Measurements from ENCODE around the gene CLPX. TPM values are rescaled to one million over a fixed set of nuclear protein-coding genes. Genes with fewer than 3 reads are reported as not detected.
A peak's percentile ranks its signal among the peaks of the same experiment; 100 is the strongest.

CLPX gene
- total and polyA plus RNA-seq, 8 donors = 6.3 to 31.1 (median 19.1) TPM

DNA sequence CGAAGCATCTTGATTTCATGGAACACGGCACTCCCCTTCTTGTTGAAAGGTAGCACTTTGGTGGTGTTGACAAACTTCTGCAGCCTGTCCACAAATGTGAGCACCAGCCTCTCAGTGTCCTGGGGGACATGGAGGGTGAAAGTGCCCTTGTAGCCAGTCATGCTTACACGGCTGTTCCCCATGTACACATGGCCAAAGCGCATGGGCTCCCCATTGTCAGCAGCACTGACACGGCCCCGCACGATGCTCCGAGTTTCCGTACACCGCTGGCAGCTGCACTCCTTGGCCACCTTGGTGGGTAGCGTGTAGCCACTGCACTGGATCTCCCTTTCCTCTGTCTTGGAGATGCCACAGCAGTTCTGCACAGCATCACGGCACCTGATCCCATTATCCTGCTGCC, 13.4 kb upstream of the CLPX start:
- TF ChIP-seq, protein P1, sequence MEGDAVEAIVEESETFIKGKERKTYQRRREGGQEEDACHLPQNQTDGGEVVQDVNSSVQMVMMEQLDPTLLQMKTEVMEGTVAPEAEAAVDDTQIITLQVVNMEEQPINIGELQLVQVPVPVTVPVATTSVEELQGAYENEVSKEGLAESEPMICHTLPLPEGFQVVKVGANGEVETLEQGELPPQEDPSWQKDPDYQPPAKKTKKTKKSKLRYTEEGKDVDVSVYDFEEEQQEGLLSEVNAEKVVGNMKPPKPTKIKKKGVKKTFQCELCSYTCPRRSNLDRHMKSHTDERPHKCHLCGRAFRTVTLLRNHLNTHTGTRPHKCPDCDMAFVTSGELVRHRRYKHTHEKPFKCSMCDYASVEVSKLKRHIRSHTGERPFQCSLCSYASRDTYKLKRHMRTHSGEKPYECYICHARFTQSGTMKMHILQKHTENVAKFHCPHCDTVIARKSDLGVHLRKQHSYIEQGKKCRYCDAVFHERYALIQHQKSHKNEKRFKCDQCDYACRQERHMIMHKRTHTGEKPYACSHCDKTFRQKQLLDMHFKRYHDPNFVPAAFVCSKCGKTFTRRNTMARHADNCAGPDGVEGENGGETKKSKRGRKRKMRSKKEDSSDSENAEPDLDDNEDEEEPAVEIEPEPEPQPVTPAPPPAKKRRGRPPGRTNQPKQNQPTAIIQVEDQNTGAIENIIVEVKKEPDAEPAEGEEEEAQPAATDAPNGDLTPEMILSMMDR (IDR thresholded peaks at IDR 0.05) = no peak
- H3K9me3 ChIP-seq = no peaks in the 10 kb centered on the region
- 87 to 92% methylated on average over 12 of the region's 12 CpGs for WGBS, 2 donors
- no peak overlapping the region for H3K4me3 ChIP-seq
- intact Hi-C loops (cut with DNase I) = loop anchor here in 1 of 3 donors (5.0 kb wide), 1 partner anchor 74 kb away; no protein-coding TSS in a partner anchor
- no peak for DNase-seq
- no peak overlapping the region for H3K27ac ChIP-seq
- H3K27me3 ChIP-seq = no peaks in the 10 kb centered on the region
- no peaks in the 10 kb centered on the region for H3K4me1 ChIP-seq
- FAIRE-seq = no peak
- no peak for ATAC-seq
- H3K36me3 ChIP-seq = no peaks in the 10 kb centered on the region

DNA sequence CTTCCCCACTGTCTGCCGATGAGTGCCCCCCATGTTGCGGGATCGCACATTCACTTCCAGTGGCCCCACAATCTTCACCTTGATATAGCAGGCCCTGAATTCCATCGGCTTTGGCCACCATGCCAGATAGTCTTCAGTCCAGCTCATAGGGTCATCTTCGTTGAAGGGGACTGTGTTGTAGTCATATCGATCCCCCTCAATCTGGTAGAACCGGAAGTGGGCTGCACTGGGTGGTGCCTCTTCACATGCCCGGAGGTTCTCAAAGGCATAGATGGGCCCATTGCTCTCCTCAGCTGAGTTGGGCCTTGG, 12.1 kb upstream of the CLPX start:
- Histone ChIP-seq H3K4me3 (no peak overlapping the region), H3K9me3 (no peaks in the 10 kb centered on the region), H3K4me1 (no peaks in the 10 kb centered on the region), H3K36me3 (no peaks in the 10 kb centered on the region), H3K27ac (no peak overlapping the region), H3K27me3 (no peaks in the 10 kb centered on the region)
- WGBS, 2 donors = 91% methylated on average over 8 of the region's 8 CpGs
- DNase-seq (no peak), FAIRE-seq (no peak), ATAC-seq (no peak)
- TF ChIP-seq, protein P1 (IDR thresholded peaks at IDR 0.05) = no peak
- intact Hi-C loops (cut with DNase I) = loop anchor here in 1 of 3 donors (5.0 kb wide), 1 partner anchor 75 kb away; no protein-coding TSS in a partner anchor

DNA sequence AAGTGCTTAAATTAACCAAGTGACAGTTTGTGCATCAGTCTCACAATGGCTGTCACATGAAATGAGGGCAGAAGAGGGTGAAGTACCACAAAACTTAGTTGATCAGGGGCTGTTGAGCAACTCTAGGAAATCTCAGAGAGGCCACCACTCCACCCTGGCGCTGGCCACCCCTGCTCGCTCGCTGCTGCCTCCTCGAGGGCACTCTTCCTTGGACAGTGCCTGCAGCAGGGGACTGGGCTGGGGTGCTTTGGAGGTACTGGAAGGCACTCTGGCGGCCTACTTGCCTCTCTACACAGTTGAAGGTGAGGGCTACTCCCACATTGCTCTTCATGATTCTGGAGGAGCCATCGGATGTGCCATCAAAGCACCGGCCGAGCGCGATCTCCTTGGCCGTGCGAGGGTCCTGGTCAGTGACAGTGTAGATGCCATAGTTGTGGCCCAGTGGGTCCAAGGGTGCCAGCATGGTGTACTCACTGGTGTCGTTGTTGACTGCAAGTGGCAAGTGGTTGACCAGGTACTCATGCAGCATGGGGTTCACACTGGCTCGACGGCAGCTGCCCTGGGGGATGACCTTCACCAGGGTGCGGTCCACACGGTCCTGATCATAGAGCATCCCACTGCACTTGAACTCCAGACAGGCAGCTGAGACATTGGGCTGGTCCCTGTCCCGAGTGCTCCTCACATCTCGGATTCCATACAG, 11.6 kb upstream of the CLPX start:
- H3K36me3 ChIP-seq = no peaks in the 10 kb centered on the region
- DNase-seq = no peak
- FAIRE-seq = no peak
- no peaks in the 10 kb centered on the region for H3K9me3 ChIP-seq
- H3K4me3 ChIP-seq = no peak overlapping the region
- H3K4me1 ChIP-seq = no peaks in the 10 kb centered on the region
- intact Hi-C loops (cut with DNase I) = loop anchor here in 1 of 3 donors (5.0 kb wide), 1 partner anchor 76 kb away; no protein-coding TSS in a partner anchor
- no peaks in the 10 kb centered on the region for H3K27me3 ChIP-seq
- H3K27ac ChIP-seq = no peak overlapping the region
- ATAC-seq = no peak
- TF ChIP-seq, protein P1 (IDR thresholded peaks at IDR 0.05) = no peak
- 92 to 94% methylated on average over 19 of the region's 19 CpGs for WGBS, 2 donors

DNA sequence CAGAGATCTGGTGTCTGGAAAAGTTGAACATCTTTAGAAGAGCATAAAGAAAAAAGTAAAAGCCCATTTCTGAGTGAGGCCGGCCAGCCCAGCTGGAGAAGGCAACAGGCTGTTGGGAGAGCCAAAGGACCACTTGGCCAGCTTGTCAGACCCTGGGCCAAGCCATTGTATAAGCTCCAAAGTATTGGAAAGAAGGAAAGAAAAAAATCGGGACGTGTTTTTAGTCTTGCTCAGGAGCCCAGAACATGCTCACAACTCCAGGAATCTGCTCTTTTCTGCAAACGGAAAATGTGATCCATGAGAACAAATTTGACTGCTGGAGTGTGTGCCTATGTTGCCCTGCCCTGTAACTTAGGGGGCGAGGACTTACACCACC, 10.4 kb upstream of the CLPX start:
- ATAC-seq = no peak
- no peak overlapping the region for H3K4me3 ChIP-seq
- no peak for FAIRE-seq
- H3K27ac ChIP-seq = no peak overlapping the region
- 59 to 66% methylated on average over 5 of the region's 5 CpGs for WGBS, 2 donors
- no peaks in the 10 kb centered on the region for H3K4me1 ChIP-seq
- TF ChIP-seq, protein P1 (IDR thresholded peaks at IDR 0.05) = no peak
- H3K27me3 ChIP-seq = no peaks in the 10 kb centered on the region
- intact Hi-C loops (cut with DNase I) = loop anchor here in 1 of 3 donors (5.0 kb wide), 1 partner anchor 77 kb away; no protein-coding TSS in a partner anchor
- no peaks in the 10 kb centered on the region for H3K36me3 ChIP-seq
- H3K9me3 ChIP-seq = no peaks in the 10 kb centered on the region
- DNase-seq = no peak

DNA sequence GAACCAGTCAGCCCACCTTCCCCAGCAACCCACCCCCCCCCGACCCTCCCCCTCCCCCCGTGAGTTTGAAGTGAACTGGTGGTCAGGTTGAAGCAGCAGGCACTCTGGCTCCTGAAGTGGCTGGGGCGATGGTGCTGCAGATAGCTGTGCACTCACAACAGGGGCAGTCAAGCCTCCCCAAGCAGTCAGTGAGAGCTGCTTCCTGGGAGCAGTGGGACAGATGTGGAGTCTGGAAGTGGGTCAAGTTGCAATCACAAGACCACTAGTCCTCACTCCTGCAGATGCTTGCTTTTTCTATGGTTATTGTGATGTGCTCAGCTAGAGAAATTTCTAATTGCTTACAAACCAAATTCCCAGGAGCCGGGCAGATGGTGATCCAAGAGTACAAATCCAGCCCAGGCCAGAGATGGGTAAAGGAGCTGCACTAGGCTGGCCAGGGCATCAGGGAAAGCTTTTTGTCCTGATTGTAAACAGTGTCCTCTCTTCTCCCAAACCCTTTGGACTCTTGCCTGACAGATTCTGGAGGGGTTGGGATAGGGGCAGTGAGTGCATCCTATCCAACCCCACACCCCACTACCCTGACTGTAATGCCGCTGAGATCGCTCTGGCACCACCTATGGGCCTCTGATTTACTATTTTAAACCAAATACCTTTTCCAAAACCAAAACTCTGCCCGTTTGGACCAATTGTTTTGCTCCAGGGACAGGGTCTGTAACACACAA, 9.8 kb upstream of the CLPX start:
- TF ChIP-seq, protein P1 (IDR thresholded peaks at IDR 0.05) = no peak
- ATAC-seq = peak in 1 of 4 donors; percentile 14
- no peak overlapping the region for H3K27ac ChIP-seq
- H3K36me3 ChIP-seq = no peaks in the 10 kb centered on the region
- no peak overlapping the region for H3K4me3 ChIP-seq
- WGBS, 2 donors = 60 to 67% methylated on average over 7 of the region's 7 CpGs
- no peaks in the 10 kb centered on the region for H3K27me3 ChIP-seq
- no peak for FAIRE-seq
- H3K4me1 ChIP-seq = no peaks in the 10 kb centered on the region
- no peak for DNase-seq
- H3K9me3 ChIP-seq = no peaks in the 10 kb centered on the region
- intact Hi-C loops (cut with DNase I) = loop anchor here in 1 of 3 donors (5.0 kb wide), 1 partner anchor 77 kb away; no protein-coding TSS in a partner anchor

All from pancreas (tissue), 10 donors.